OCI-M1 (cell line): Measurements from ENCODE around the gene LSM2.
"Not testable (repeated sequence)": the region's sequence is repeated elsewhere in the genome, so short reads cannot be mapped to it uniquely, and the experiment has no call there.

Experiments
- DNase-seq: peaks from one replicate; lab custom pipeline; 2025; lab: John Stamatoyannopoulos, UW

The LSM2 gene

DNA sequence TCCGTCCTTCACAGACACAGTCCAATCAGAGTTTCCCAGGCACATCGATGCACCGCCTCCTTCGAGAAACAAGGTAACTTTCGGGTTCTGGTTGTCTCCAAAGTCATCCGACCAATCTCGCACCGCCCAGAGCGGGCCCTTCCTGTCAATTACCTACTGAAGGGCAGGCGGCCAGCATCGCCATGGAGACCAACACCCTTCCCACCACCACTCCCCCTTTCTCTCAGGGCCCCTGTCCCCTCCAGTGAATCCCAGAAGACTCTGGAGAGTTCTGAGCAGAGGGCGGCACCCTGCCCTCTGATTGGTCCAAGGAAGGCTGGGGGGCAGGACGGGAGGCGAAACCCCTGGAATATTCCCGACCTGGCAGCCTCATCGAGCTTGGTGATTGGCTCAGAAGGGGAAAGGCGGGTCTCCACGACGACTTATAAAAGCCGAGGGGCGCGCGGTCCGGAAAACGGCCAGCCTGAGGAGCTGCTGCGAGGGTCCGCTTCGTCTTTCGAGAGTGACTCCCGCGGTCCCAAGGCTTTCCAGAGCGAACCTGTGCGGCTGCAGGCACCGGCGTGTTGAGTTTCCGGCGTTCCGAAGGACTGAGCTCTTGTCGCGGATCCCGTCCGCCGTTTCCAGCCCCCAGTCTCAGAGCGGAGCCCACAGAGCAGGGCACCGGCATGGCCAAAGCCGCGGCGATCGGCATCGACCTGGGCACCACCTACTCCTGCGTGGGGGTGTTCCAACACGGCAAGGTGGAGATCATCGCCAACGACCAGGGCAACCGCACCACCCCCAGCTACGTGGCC is 20.7 kb upstream of the LSM2 start, which contains the start of gene HSPA1B:
Gene HSPA1B (plus strand): TSS at position 453 of the 794 bp plus-strand sequence. CDS start 213 bp downstream, at position 666.
- peak; percentile 100 for DNase-seq

- DNase-seq = peak; percentile 95
These were observed 20.1 kb upstream of the LSM2 start for GRCh38 chr6:31826793-31827285.

GRCh38 chr6:31825553-31825952 is 18.8 kb upstream of the LSM2 start:
- DNase-seq = no peak

GRCh38 chr6:31823592-31824196 is 16.9 kb upstream of the LSM2 start:
- not testable (repeated sequence) for DNase-seq

DNA sequence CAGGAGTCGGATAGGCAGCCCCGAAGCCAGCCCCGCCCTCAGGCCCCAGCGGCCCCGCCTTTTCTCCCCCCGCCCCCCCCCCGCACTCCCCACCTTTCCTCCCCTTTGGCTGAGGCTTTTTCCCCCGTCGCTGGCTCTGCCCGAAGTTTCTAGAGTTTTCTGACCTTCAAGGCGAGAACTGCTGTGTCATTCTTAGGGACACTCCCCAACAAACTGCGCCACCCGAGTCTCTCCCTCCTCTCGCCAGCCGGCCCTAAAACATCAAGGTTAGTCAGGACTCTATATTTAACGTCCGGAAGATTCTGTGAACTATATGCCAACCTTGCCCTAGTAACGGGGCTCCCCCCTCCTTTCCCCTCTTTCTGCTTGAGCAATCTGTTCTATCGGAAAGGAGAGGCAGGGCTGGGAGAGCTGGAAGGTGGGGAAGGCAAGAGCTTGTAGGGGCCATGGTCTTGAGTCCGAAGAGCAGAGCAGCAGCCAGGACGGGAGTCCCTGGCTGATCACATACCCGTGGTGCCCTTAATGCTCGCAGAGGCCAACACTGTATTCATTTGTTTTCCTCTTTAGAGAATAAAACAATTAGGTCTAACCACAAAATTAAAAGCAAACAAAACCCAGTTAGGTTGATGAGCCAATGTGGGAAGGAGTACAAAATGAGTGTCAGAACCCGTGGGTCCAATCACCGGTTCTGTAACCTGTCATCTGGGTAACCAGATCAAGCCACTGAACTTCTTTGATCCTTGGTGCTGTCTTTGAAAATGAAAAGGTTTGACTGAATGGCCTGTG is 15.5 kb upstream of the LSM2 start:
- peak; percentile 97 for DNase-seq

GRCh38 chr6:31821301-31822035 is 14.7 kb upstream of the LSM2 start:
- peak; percentile 92 for DNase-seq

- DNase-seq = not testable (repeated sequence)
These were observed 13.6 kb upstream of the LSM2 start for GRCh38 chr6:31820399-31820798.

- DNase-seq = peak; percentile 29
These were observed 13.1 kb upstream of the LSM2 start for GRCh38 chr6:31819871-31820299.

GRCh38 chr6:31817929-31818511 is 11.3 kb upstream of the LSM2 start:
- not testable (repeated sequence) for DNase-seq

GRCh38 chr6:31817133-31817928 is 10.6 kb upstream of the LSM2 start:
- DNase-seq = peak; percentile 73

- peak; percentile 98 for DNase-seq
These were observed 8.5 kb upstream of the LSM2 start, which contains the start of the genes HSPA1A and HSPA1L for GRCh38 chr6:31815025-31815838. Gene HSPA1A, plus strand, starts transcription at chr6:31815543. Its CDS starts 214 bp downstream, at chr6:31815757. Gene HSPA1L, minus strand, starts transcription at chr6:31815283. Its CDS starts 3,311 bp downstream, at chr6:31811972.

GRCh38 chr6:31814677-31815024 is 7.9 kb upstream of the LSM2 start:
- DNase-seq = peak; percentile 96

DNA sequence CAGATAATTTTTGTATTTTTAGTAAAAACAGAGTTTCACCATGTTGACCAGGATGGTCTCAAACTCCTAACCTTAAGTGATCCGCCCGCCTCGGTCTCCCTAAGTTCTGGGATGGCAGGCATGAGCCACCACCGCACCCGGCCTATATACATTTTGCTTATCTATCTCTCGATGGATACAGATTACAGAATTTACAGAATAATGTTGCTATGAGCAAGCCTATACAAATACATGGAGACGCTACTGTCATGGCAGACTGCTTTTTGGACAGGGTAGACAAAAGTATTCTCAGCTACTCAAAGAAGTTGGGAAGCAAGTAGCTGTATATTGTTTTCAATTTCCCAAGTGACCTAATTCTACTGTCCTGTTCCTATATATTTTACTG is 6.7 kb upstream of the LSM2 start:
- DNase-seq = no peak

- DNase-seq = no peak
These were observed 4.9 kb upstream of the LSM2 start for GRCh38 chr6:31811645-31812044.

- DNase-seq = not testable (repeated sequence)
These were observed 1.8 kb upstream of the LSM2 start for GRCh38 chr6:31808599-31808998.

- no peak for DNase-seq
These were observed 762 bp downstream of the LSM2 start for GRCh38 chr6:31805939-31806469.

DNA sequence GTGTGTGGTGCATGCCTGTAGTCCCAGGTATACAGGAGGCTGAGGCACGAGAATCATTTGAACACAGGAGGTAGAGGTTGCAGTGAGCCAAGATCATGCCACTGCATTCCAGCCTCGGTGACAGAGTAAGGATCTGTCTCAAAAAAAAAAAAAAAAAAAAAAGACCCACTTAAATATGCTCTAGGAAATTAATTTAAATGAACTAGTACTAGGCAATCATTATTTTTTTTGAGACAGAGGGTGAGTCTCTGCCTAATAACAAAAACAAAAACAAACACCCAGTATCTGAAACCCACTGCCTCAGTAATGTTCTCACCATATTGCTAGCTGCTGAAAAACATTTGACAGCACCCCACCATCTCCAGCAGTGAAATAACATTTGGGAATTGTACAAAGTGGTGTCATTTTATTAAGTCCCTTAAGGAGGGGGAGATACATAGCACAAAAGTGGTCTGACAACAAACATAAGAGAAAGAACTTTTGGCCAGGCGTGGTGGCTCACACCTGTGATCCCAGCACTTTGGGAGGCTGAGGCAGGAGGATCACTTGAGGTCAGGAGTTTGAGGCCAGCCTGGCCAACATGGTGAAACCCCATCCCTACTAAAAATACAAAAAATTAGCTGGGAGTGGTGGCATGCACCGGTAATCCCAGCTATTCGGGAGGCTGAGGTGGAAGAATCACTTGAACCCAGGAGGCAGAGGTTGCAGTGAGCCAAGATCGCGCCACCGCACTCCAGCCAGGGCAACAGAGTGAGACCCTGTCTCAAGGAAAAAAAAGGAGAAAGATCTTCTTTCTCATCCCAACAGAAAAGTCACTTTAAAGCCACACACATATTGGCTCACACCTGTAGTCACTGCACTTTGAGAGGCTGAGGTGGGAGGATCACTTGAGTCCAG is 5.5 kb downstream of the LSM2 start:
- DNase-seq = not testable (repeated sequence)

- no peak for DNase-seq
These were observed 7.0 kb downstream of the LSM2 start for GRCh38 chr6:31799781-31800180.
